KBM-7 (cell line): ENCODE results near the gene C7orf33.

Experiments used
- DNase-seq: peaks from one replicate; pipeline ENCODE4 v3.0.0-alpha.2; 2015
- in situ Hi-C: fragments of 300-500 bp; cut with MboI; formaldehyde crosslinking; loops from 2 replicates; pipeline ENCODE4 v1.14.3; 2020; ENCODE audit warnings: low sequenced_read_pairs, low pct_unique_long_range_greater_than_20kb, mixed read lengths

Gene C7orf33

GRCh38 chr7:148622887-148623585 lies 32.5 kb downstream of the C7orf33 start:
- in situ Hi-C loops = no loop called here
- peak; percentile 58 for DNase-seq

- DNase-seq = peak; percentile 31
These were observed 33.2 kb downstream of the C7orf33 start for GRCh38 chr7:148623586-148624282.

GRCh38 chr7:148624735-148625134 lies 34.2 kb downstream of the C7orf33 start:
- in situ Hi-C loops = no loop called here
- no peak for DNase-seq

More at GRCh38 chr7:148623586-148624282, 33.2 kb downstream of the C7orf33 start:
- in situ Hi-C loops = no loop called here

- in situ Hi-C loops = no loop called here
- DNase-seq = no peak
These were observed 34.8 kb downstream of the C7orf33 start for GRCh38 chr7:148625342-148625741.

- DNase-seq = no peak
- in situ Hi-C loops = no loop called here
These were observed 36.3 kb downstream of the C7orf33 start for GRCh38 chr7:148626828-148627227.

GRCh38 chr7:148628011-148628410 lies 37.4 kb downstream of the C7orf33 start:
- in situ Hi-C loops = no loop called here
- no peak for DNase-seq

- in situ Hi-C loops = no loop called here
- DNase-seq = no peak
These were observed 39.5 kb downstream of the C7orf33 start for GRCh38 chr7:148630078-148630477.

GRCh38 chr7:148633761-148634160 lies 43.2 kb downstream of the C7orf33 start:
- no peak for DNase-seq
- in situ Hi-C loops = no loop called here

GRCh38 chr7:148637094-148637493 lies 46.5 kb downstream of the C7orf33 start:
- in situ Hi-C loops = no loop called here
- DNase-seq = no peak

GRCh38 chr7:148645898-148646297 lies 55.3 kb downstream of the C7orf33 start:
- in situ Hi-C loops = no loop called here
- no peak for DNase-seq

GRCh38 chr7:148650232-148650858 lies 59.8 kb downstream of the C7orf33 start:
- DNase-seq = no peak
- in situ Hi-C loops = no loop called here

GRCh38 chr7:148652773-148653172 lies 62.2 kb downstream of the C7orf33 start:
- DNase-seq = no peak
- in situ Hi-C loops = no loop called here

- in situ Hi-C loops = no loop called here
- no peak for DNase-seq
These were observed 67.4 kb downstream of the C7orf33 start for GRCh38 chr7:148657929-148658328.

- DNase-seq = no peak
- in situ Hi-C loops = no loop called here
These were observed 70.9 kb downstream of the C7orf33 start for GRCh38 chr7:148661471-148661870.

GRCh38 chr7:148662646-148663045 lies 72.1 kb downstream of the C7orf33 start:
- DNase-seq = no peak
- in situ Hi-C loops = no loop called here

GRCh38 chr7:148664324-148664723 lies 73.8 kb downstream of the C7orf33 start:
- DNase-seq = no peak
- in situ Hi-C loops = no loop called here

- DNase-seq = no peak
- in situ Hi-C loops = no loop called here
These were observed 74.7 kb downstream of the C7orf33 start for GRCh38 chr7:148665221-148665620.
